Small intestine (tissue), 4 donors: Measurements from ENCODE around the gene DNAJB6. TPM values are rescaled to one million over a fixed set of nuclear protein-coding genes. Genes with fewer than 3 reads are reported as not detected.

Experiments
- polyA plus RNA-seq, 4 donors: library from polyadenylated mRNA; stranded (reverse) in 3 of 4; unstranded in 1 of 4; fragments of 200-250 nt in 3 of 4; fragments of 120-200 nt in 1 of 4; gene quantifications; one replicate each; pipeline versions ENCODE4 v1.2.1 to v1.2.3, GENCODE V29; 2013
- donor health status: healthy with polysubstance abuse.
- donor health status: Bipolar disorder and iron deficiency.
- donor health status: healthy.

Gene DNAJB6
- polyA plus RNA-seq, 4 donors: 61.7 to 88.1 (median 66.9) TPM

Other genes starting within 250 kb of the DNAJB6 start
- 10 to 100 TPM; 22.2 to 47.6 (median 26.8) TPM for gene UBE3C, start 198.1 kb upstream of the DNAJB6 start, polyA plus RNA-seq